Rectal smooth muscle tissue (tissue), 1 donor: ENCODE data around the gene FXYD6.
A peak's percentile ranks its signal among the peaks of the same experiment; 100 is the strongest.

Experiments used
- H3K27ac ChIP-seq: one replicate; pipeline ENCODE4 v1.7.0; 2013; ENCODE audit warnings: low read depth, low read length, inconsistent platforms
- H3K27me3 ChIP-seq: one replicate; pipeline ENCODE4 v1.7.0; 2013; ENCODE audit warnings: low read length; ENCODE audit not compliant: control insufficient read depth, insufficient read depth
- H3K36me3 ChIP-seq: one replicate; pipeline ENCODE4 v1.7.0; 2013; ENCODE audit warnings: low read length; ENCODE audit not compliant: control insufficient read depth, insufficient read depth
- H3K4me1 ChIP-seq: one replicate; pipeline ENCODE4 v1.7.0; 2013; ENCODE audit warnings: low read length; ENCODE audit not compliant: control insufficient read depth, insufficient read depth
- H3K4me3 ChIP-seq: one replicate; pipeline ENCODE4 v1.7.0; 2013; ENCODE audit warnings: low read length
- H3K9ac ChIP-seq: one replicate; pipeline ENCODE4 v1.7.0; 2013; ENCODE audit warnings: low read length

The FXYD6 gene

DNA sequence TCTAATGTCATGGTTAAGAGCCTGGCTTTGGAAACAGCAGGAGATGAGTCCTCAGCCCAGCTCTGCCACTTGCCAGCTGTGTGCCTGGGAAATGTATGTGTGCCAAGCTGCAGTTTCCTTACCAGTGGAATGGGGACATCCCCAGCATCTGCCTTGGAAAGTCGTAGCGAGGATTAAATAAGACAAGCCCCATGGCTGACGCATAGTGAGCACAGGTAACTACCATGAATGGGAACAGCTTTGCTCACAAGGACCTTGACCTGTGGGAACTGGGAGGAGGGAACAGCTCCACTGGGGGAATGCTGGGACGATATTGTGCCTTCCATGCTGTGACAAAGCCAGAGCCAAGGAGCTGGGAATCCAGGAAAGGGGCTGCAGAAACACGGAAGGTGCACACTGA, 76.8 kb downstream of the FXYD6 start:
- Histone ChIP-seq H3K4me3 (no peak overlapping the region), H3K27ac (no peak overlapping the region), H3K4me1 (peaks cover 6% of the 10 kb centered on the region), H3K9ac (no peak overlapping the region), H3K27me3 (peaks cover 16% of the 10 kb centered on the region), H3K36me3 (no peaks in the 10 kb centered on the region)

GRCh38 chr11:117796872-117797529, 79.5 kb downstream of the FXYD6 start, which contains the start of gene DSCAML1:
Gene DSCAML1 (minus strand): TSS chr11:117797216. CDS start chr11:117797079, 137 bp downstream.
- H3K9ac ChIP-seq = no peak within 1 kb of the TSS
- H3K36me3 ChIP-seq = no peaks in the 10 kb centered on the region
- no peak within 1 kb of the TSS for H3K27ac ChIP-seq
- H3K27me3 ChIP-seq = peaks cover 21% of the 10 kb centered on the region
- H3K4me1 ChIP-seq = peaks cover 6% of the 10 kb centered on the region
- peak within 1 kb of the TSS; percentile 58 for H3K4me3 ChIP-seq

DNA sequence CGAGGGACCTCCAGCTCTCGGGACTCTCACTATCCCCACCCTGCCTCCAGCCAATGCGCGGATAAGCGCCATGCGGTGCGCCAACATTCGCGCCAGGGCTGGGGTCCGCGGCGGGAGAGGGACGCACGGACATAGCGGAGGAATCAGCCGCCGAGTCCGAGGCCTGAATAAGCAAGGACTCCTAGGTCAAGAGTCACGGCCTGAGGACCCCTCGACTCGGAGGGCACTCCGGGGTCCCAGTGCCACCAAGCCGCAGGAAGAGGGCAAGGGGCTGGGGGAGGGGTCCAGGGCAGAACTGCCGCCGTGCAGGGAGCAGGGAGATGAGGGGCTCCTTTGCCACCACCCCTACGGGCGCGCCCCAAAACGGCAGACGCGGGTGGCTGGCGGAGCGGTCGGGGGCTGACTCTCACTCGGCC, 80.0 kb downstream of the FXYD6 start:
- Histone ChIP-seq H3K27me3 (peaks cover 21% of the 10 kb centered on the region), H3K36me3 (no peaks in the 10 kb centered on the region), H3K9ac (no peak overlapping the region), H3K4me3 (peak overlapping the region; percentile 58), H3K4me1 (peaks cover 6% of the 10 kb centered on the region), H3K27ac (no peak overlapping the region)

DNA sequence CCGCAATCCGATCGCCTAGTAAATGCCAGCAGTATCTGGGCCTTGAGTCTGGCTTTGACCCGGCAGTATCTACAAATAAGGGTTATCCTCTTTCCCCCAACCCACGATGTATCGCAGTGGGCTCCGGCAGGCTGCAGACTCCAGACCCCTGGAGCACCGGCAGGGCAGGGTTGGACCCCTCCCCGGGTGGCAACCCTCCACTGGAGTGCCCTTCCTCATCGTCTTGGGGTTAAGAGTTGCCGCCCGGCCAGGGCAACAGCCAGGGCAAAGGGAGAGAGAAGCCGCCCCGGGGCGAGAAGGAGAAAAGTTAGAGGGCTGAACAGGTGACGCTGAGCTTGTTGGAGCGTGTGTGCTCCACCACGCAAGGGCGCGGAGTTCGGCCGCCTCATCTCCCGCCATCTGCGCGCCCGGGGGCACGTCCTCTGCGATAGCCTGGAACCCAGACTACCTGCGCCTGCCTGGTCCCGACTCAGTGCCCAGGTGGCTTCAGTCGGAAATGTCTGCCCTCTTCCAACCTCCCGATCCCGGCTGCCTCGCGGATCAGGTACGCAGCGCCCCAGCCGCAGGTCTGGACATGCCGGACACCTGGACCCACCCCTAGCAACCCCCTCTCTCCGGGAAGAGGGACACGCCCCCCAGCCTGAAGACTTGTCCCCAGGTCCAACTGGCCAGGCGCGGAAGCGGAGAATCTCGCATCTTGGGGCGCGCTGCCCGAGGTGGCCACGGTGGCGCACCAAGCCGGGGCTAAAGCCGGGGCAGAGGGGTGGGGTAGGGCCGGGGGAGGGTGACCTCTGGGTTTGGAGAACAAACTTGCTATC, 80.6 kb downstream of the FXYD6 start:
- Histone ChIP-seq H3K27me3 (peaks cover 21% of the 10 kb centered on the region), H3K9ac (no peak overlapping the region)

GRCh38 chr11:117794772-117795629, 81.5 kb downstream of the FXYD6 start:
- H3K4me1 ChIP-seq = peaks cover 6% of the 10 kb centered on the region
- H3K4me3 ChIP-seq = no peak overlapping the region
- no peak overlapping the region for H3K9ac ChIP-seq
- no peaks in the 10 kb centered on the region for H3K36me3 ChIP-seq
- H3K27me3 ChIP-seq = peaks cover 21% of the 10 kb centered on the region
- H3K27ac ChIP-seq = no peak overlapping the region

More for the DNA sequence above, 80.6 kb downstream of the FXYD6 start:
- Histone ChIP-seq H3K27ac (no peak overlapping the region), H3K4me1 (peaks cover 6% of the 10 kb centered on the region), H3K4me3 (peak overlapping the region; percentile 58), H3K36me3 (no peaks in the 10 kb centered on the region)

- Histone ChIP-seq H3K4me1 (peaks cover 6% of the 10 kb centered on the region), H3K27ac (no peak overlapping the region), H3K36me3 (no peaks in the 10 kb centered on the region), H3K9ac (no peak overlapping the region), H3K4me3 (no peak overlapping the region), H3K27me3 (peaks cover 19% of the 10 kb centered on the region)
Measured at GRCh38 chr11:117794135-117794534, 82.3 kb downstream of the FXYD6 start.

DNA sequence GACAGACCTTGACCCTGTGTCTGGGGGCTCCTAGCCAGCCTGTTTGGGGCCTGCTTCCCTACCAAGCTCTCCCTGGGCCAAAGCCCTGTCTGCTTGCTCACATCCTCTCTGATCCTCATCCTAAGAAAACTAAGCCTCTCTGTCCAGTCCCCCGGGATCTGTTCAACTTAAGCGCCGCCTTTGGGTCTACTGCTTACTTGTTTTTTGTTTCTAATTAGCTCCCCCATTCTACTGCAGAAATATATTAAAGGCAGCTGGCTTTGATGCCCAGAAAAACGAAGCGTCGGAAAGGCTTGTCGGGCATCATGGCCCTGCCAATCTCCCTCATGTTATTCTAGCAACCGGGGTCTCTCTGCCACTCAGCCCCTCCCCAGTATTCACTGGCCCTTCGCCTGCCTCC, 82.9 kb downstream of the FXYD6 start:
- Histone ChIP-seq H3K9ac (no peak overlapping the region), H3K27me3 (peaks cover 19% of the 10 kb centered on the region), H3K27ac (no peak overlapping the region), H3K4me1 (peaks cover 6% of the 10 kb centered on the region), H3K4me3 (no peak overlapping the region), H3K36me3 (no peaks in the 10 kb centered on the region)

DNA sequence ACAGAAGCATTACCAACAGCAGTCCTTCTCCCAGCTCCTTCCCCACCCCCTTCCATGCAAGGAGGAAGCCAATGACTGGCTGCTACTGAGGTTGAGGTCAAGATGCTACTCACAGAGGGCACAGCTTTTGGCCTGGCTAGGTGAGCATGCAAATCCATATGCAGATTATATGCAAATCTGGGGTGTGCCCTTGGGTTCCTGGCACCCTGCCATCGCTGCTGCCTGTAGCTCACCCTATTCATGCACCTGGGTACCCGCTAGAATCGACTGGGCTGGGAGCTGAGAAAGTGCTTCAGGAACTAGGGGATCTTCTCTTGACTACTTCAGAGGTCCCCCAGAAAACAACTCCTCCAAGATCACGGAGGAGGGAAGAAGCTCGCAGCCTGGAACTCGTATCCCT, 83.5 kb downstream of the FXYD6 start:
- H3K27ac ChIP-seq = no peak overlapping the region
- H3K4me3 ChIP-seq = no peak overlapping the region
- no peak overlapping the region for H3K9ac ChIP-seq
- no peaks in the 10 kb centered on the region for H3K36me3 ChIP-seq
- H3K27me3 ChIP-seq = peaks cover 19% of the 10 kb centered on the region
- H3K4me1 ChIP-seq = peaks cover 6% of the 10 kb centered on the region

DNA sequence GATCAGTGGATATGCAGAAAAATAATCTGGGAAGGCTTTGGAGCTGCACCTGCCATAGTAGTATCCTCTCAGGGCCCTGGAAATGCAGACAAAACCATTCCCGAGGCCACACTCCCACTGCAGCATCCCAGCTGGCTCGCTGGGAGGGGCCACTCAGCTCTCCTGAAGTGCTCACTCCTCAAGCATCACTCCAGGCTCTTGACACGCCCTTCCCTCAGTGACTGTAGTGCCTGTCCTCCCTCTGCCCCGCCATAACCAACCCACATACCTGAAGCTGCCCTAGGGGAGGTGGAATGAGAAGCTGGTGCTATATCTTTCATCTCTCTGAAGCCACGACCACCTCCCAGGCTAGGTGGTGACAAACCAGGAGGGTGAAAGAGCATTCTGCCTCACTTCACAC, 84.2 kb downstream of the FXYD6 start:
- H3K4me3 ChIP-seq = no peak overlapping the region
- no peak overlapping the region for H3K27ac ChIP-seq
- peaks cover 6% of the 10 kb centered on the region for H3K4me1 ChIP-seq

DNA sequence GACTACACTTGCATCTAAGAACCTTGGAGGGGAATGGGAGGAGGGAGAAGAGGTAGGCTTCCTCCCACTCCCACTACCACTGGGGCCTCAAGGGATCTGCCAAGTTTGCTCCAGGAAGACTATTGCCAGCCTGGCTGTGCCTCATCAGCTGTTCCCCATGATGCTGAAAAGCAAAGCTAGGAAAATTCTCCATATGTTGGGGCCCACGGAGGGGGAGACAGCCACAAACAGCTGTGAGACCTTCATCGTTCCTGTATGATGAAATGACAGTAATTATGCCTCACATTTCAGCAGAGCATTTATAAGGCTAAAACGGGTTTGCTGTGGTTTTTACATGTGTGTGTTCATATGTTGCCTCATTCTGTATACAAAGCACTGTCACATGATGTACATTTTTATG, 86.2 kb downstream of the FXYD6 start:
- Histone ChIP-seq H3K27ac (no peak overlapping the region), H3K4me1 (no peaks in the 10 kb centered on the region), H3K27me3 (peaks cover 9% of the 10 kb centered on the region), H3K36me3 (no peaks in the 10 kb centered on the region), H3K9ac (no peak overlapping the region), H3K4me3 (no peak overlapping the region)

More for the DNA sequence above, 84.2 kb downstream of the FXYD6 start:
- H3K9ac ChIP-seq = no peak overlapping the region
- H3K36me3 ChIP-seq = no peaks in the 10 kb centered on the region
- H3K27me3 ChIP-seq = peaks cover 19% of the 10 kb centered on the region

- Histone ChIP-seq H3K4me3 (no peak overlapping the region), H3K4me1 (no peaks in the 10 kb centered on the region), H3K27ac (no peak overlapping the region), H3K27me3 (peaks cover 3% of the 10 kb centered on the region), H3K36me3 (no peaks in the 10 kb centered on the region), H3K9ac (no peak overlapping the region)
Measured at GRCh38 chr11:117789241-117789640, 87.2 kb downstream of the FXYD6 start.
